ENCODE data around the gene NDUFV2. TPM values are rescaled to one million over a fixed set of nuclear protein-coding genes. Genes with fewer than 3 reads are reported as not detected.

NDUFV2 gene
- total and polyA plus RNA-seq, 2 of the 13 experiments (the other 11 are each of a cell fraction or from before 2014, with no cell fraction given): 216 to 299 TPM

GRCh38 chr18:9175115-9175514 is 72.6 kb downstream of the NDUFV2 start (continued):
- no peak for TF ChIP-seq TFDP1 (CRISPR knock-in tag; IDR thresholded peaks at IDR 0.05; ENCODE audit: borderline replicate concordance)
- no peak for TF ChIP-seq ZNF354B (CRISPR knock-in tag; IDR thresholded peaks at IDR 0.05)
- TF ChIP-seq ZNF12 (CRISPR knock-in tag; IDR thresholded peaks at IDR 0.05): no peak
- no peak for TF ChIP-seq ZNF34 (CRISPR knock-in tag; IDR thresholded peaks at IDR 0.05; ENCODE audit: borderline replicate concordance)
- no peak for TF ChIP-seq TAF1 (CRISPR knock-in tag; IDR thresholded peaks at IDR 0.05)
- no peak for TF ChIP-seq AHDC1 (CRISPR knock-in tag; IDR thresholded peaks at IDR 0.05; ENCODE audit: borderline replicate concordance)
- no peak for TF ChIP-seq NFE2L2 (IDR thresholded peaks at IDR 0.05; ENCODE audit: low read length)
- no peak for TF ChIP-seq ZNF296 (CRISPR knock-in tag; conservative IDR thresholded peaks at IDR 0.05)
- no peak for TF ChIP-seq ZSCAN12 (CRISPR knock-in tag; IDR thresholded peaks at IDR 0.05)
- TF ChIP-seq SRSF4 (IDR thresholded peaks at IDR 0.05; ENCODE audit: low read depth, low read length, poor library complexity, severe bottlenecking): no peak
- TF ChIP-seq THAP11 (CRISPR knock-in tag; IDR thresholded peaks at IDR 0.05): no peak
- TF ChIP-seq ZNF274 (CRISPR knock-in tag; IDR thresholded peaks at IDR 0.05): no peak
- no peak for TF ChIP-seq ZNF3 (CRISPR knock-in tag; IDR thresholded peaks at IDR 0.05)
- TF ChIP-seq MTERF4 (CRISPR knock-in tag; IDR thresholded peaks at IDR 0.05): no peak
- TF ChIP-seq SAFB2 (CRISPR knock-in tag; IDR thresholded peaks at IDR 0.05; ENCODE audit: borderline replicate concordance, low read depth): no peak
- no peak for TF ChIP-seq ZHX2 (IDR thresholded peaks at IDR 0.05; ENCODE audit: low read depth)
- TF ChIP-seq ZHX2 (CRISPR knock-in tag; IDR thresholded peaks at IDR 0.05; ENCODE audit: borderline replicate concordance): no peak
